GM18511 (cell line): Measurements from ENCODE around the gene CDYL2.

Experiments
- ATAC-seq: cut with Tn5 transposase; IDR thresholded peaks from one replicate; pipeline ENCODE4 v1.9.1; 2021; ENCODE audit warnings: mild to moderate bottlenecking, moderate library complexity; ENCODE audit not compliant: unreplicated experiment

Gene CDYL2

GRCh38 chr16:80681436-80681835 is 123.0 kb downstream of the CDYL2 start:
- no peak for ATAC-seq

GRCh38 chr16:80680839-80681238 is 123.6 kb downstream of the CDYL2 start:
- peak; percentile 39 for ATAC-seq

GRCh38 chr16:80680046-80680445 is 124.4 kb downstream of the CDYL2 start:
- no peak for ATAC-seq

- no peak for ATAC-seq
Observed at GRCh38 chr16:80674884-80675283, 129.5 kb downstream of the CDYL2 start.

- no peak for ATAC-seq
Observed at GRCh38 chr16:80672379-80672778, 132.0 kb downstream of the CDYL2 start.

- peak; percentile 68 for ATAC-seq
Observed at GRCh38 chr16:80671281-80671849, 133.0 kb downstream of the CDYL2 start.

GRCh38 chr16:80670170-80670865 is 134.1 kb downstream of the CDYL2 start:
- ATAC-seq = no peak

- ATAC-seq = no peak
Observed at GRCh38 chr16:80669673-80670072, 134.7 kb downstream of the CDYL2 start.

GRCh38 chr16:80667925-80668324 is 136.5 kb downstream of the CDYL2 start:
- no peak for ATAC-seq

GRCh38 chr16:80667251-80667560 is 137.2 kb downstream of the CDYL2 start:
- no peak for ATAC-seq

- ATAC-seq = no peak
Observed at GRCh38 chr16:80666378-80667250, 137.8 kb downstream of the CDYL2 start.

GRCh38 chr16:80665356-80665755 is 139.0 kb downstream of the CDYL2 start:
- ATAC-seq = no peak

- ATAC-seq = no peak
Observed at GRCh38 chr16:80664786-80665185, 139.6 kb downstream of the CDYL2 start.

- no peak for ATAC-seq
Observed at GRCh38 chr16:80664226-80664625, 140.2 kb downstream of the CDYL2 start.

GRCh38 chr16:80663078-80663477 is 141.3 kb downstream of the CDYL2 start:
- ATAC-seq = no peak

- no peak for ATAC-seq
Observed at GRCh38 chr16:80659865-80660264, 144.5 kb downstream of the CDYL2 start.

GRCh38 chr16:80656711-80657150 is 147.7 kb downstream of the CDYL2 start:
- ATAC-seq = peak; percentile 97

- no peak for ATAC-seq
Observed at GRCh38 chr16:80656161-80656560, 148.2 kb downstream of the CDYL2 start.

GRCh38 chr16:80655751-80656150 is 148.6 kb downstream of the CDYL2 start:
- no peak for ATAC-seq

- ATAC-seq = no peak
Observed at GRCh38 chr16:80654094-80654862, 150.1 kb downstream of the CDYL2 start.

GRCh38 chr16:80652441-80652840 is 152.0 kb downstream of the CDYL2 start:
- no peak for ATAC-seq
